GM19023 (cell line): Measurements from ENCODE around the gene DNAJC1.

Experiments
- ATAC-seq: cut with Tn5 transposase; IDR thresholded peaks from one replicate; pipeline ENCODE4 v1.9.1; 2021; ENCODE audit warnings: mild to moderate bottlenecking, moderate library complexity; ENCODE audit not compliant: unreplicated experiment

Gene DNAJC1

DNA sequence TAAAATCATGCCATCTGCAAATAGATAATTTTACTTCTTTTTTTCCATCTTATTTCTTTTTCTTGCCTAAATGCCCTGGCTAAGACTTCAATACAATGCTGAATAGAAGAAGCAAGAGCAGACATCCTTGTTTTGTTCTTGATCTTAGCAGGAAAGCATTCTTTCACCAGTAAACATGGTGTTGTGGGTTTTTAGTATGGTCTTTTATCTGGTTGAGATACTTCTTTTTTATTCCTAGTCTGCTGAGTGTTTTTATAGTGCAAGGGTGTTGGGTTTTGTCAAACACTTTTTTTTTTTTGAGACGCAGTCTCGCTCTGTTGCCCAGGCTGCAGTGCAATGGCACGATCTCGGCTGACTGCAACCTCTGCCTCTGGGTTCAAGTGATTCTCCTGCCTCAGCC lies 232.3 kb downstream of the DNAJC1 start:
- ATAC-seq, result no peak

DNA sequence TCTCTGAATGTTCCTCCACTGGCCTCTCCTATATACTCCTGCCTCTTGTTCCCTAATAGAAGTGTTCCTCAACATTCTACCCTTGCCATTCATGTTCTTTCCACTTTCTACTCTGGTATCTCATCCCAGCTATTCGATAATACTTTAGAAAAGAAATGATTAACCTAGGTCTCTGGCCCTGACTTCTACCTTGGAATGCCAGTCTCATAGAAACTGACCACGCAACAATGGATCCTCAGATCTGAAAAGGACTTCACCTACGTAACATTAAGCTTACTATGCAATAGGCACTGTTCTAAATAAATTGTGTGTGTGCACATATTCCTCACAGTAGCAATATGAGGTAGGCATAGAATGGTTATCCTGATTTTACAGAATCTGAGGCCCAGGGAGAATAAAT lies 234.5 kb downstream of the DNAJC1 start:
- no peak for ATAC-seq

DNA sequence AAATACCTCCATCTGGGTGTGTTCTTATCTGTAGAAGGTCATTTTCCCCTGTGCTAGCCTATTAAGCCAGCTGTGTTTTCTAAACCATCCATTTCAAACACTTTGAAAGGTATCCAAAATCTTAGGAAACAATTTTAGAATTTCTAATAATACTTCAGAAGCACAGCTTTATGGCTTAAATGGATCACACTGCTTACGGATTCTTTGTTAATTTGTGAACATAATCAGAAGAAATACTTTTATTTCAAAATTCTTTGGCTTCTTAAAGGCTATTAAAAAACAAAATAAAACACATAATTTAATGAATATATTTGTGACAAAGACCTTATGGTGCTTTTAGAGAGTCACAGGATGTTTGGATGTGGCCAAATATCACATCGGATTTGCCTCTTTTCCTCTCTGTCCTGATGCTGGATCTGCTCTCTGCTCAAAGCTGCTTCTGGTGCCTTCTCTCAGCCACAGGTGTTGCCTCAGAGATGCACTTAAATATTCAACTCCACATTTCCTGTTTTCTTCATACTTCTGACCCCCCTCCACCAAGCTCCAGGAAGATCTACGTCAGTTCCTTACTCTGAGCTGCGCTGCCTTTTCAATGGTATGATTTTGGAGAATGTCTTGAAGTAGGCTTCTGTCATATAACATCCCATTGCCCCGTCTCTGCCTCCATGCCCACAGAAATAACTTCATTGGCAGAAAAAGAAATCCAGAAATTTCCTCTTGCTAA lies 238.9 kb downstream of the DNAJC1 start:
- ATAC-seq, result no peak

DNA sequence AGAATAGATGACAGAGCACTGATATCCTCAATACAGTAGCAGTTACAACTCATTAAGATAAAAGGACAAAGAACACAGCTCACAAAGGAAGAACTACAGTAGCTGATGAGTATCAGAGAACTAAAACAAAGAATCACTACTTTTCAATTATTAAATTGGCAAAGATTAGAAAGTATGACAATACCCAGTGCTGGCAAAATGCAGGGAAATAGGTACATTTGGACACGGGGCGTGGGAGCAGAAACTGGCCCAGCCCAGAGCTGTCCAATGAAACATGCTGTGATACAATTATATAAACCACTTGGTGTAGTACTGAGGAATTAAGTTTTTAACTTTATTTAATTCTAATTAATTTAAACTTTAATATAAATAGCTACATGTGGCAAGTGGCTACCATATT lies 243.2 kb downstream of the DNAJC1 start:
- no peak for ATAC-seq

DNA sequence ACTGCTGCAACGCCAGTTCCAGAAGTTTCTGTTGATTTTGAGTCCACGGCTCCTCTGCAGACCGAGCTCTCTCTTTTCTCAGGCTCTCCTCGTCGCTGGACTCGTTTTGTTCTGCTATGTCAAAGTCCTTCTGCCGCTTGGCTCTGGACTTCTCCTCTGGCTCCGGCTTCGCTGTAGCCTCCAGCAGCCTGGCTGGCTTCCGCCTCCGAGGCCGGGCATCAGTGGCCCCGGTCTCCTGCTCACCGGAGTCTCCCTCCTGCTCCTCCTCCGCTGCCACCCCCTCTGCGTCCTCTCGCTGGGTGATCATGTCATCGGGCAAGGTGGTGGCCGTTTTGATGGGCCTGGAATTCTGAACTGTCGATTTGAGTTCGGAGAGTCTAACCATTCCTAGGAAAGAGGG lies 244.3 kb downstream of the DNAJC1 start:
- ATAC-seq, result no peak

DNA sequence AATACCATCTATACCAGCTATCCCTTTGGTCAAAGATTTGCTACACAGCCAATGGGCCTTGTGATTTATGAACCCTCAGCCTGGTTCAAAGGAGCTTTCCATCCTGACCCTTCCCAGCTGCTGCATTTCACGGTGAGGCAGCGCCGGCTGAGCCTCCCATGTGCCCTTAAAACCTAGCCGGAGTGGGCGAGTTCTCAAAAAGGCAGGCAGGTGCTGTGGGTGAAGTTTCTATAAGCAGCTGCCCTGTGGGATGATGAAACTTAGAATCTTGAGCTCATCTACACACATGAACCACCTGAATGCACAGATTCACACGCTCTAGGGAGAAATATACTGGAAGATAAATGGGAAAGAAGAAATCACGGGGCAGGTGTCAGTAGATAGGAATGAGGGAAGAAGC lies 244.8 kb downstream of the DNAJC1 start:
- ATAC-seq, result no peak

DNA sequence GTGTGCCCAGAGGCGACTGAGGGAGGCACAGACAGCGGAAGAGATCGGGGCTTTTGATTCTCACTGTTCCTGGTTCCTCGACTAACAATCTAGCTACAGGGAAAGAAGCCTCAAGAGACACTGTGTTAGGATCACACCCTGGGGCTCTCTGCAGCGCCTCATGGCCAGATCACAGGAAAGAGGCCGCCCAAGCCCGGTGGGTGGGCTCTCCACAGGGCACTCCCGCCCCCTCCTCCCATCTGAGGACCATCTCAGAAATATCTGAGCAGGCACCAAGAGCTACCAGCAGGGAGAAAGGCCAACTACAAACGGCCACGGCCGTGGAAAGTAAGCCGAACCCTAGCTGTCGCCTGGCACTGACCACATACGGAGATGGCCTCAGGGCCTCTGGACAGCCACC lies 245.3 kb downstream of the DNAJC1 start:
- ATAC-seq, result no peak

DNA sequence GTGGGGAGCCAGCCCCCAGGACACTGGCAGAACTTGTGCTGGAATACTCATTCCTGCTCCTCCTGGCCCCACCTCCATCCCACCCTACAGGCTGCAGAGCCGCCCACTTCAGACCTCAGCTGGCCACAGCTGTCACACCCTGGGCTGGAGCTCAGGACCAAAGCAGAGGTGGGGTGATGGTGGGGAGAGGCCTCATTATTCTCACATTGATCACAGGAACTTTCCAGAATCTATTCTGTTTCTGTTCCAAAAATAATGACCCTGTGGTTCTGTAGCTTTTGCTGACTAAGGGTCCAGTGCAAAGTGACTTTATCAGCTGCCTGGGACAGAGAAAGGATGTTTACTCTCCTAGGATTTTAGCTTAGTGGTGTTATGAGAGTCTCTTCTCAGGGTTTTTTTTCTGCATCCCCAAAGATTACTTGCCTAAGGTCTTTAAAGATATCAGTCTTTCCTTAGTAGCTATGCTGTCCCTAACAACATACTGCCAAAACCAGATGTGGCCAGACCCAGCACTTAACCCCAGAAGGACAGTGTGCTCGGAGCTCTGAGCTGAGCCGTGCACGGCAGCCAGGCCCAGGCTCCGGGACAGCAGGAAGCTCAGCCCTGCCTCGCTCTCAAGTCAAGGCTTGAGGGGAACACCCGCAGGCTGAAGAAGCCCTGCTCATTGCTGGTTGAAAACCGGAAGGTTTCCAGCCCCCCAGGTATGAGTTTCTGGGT lies 246.2 kb downstream of the DNAJC1 start:
- ATAC-seq, result no peak

DNA sequence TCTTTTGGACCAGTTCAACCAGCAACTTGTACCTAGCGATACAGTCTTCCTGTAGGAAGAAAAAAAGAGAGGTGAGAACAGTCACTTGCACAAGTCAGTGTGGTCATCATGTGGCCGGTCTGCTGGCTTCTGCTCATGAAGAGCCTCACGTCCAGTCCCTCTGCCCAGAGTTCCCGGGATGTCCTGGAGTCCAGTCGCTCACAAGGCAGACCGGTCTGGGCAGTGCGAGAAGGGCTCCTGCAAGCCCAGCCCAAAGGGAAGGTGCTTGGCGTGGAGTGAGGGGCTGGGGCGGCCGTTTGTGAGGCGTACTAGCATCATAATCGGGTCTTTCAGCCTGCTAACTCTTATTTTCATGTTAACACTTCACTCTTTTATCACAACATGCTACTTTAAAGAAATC lies 246.8 kb downstream of the DNAJC1 start:
- no peak for ATAC-seq

DNA sequence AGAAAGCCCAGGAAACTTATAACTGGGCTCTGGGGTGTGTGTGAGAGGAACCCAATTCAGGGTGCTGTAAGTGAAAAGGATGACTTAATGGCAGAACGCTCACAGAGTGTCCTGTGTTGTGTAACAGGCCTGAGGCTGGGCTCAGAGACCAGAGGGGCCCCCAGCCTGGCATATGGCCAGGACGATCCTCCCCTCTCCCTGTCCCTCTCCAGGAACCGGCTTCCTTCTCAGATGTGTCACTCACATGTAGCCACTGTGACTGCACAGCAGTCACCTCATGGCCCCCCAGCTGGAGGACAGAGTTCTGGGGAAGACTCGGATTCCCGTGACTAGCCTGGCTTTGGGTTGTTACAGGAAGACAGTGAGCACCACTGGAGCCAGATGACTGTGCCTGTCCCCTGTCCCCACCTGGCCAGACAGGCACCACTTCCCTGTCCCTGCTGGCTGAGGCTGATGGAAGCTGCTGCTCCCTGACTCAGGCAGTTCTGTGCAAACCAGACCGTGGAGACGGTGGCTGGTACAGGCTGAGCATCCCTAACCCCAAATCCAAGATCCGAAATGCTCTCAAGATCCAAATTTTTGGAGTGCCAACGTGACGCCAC lies 249.0 kb downstream of the DNAJC1 start:
- ATAC-seq, result no peak

DNA sequence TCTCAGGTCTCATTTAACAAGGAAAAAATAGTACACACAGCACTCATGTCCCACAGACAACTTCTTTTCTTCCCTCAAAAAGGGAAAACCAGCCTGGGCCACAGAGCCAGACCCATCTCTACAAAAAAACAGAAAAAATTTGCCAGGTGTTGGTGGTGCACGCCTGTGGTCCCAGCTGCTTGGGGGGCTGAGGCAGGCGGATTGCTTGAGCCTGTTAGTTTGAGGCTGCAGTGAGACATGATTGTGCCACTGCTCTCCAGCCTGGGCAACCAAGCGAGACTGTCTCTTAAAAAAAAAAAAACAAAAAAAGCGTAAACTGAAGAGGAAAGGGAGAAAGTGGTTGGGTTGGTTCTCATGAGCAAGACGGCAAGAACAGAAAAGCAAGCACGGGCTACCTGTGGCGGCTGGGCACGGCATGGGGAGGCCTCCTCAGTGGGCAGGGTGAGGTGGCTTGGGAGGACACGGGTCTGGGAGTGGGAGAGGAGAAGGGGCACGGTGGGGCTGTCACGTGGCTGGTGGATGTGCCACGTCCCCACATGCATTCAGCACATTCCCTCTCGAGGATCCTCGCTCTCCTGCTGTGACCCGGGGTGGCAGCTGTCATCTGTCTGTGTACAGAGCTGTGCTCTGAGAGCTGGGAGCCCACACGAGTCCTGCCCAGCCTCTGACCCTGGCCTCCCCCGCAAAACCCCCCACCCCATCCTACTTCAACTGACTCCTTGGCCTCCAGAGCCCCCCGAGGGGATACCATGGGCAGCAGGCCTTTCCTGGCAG lies 249.8 kb downstream of the DNAJC1 start:
- ATAC-seq, result no peak

DNA sequence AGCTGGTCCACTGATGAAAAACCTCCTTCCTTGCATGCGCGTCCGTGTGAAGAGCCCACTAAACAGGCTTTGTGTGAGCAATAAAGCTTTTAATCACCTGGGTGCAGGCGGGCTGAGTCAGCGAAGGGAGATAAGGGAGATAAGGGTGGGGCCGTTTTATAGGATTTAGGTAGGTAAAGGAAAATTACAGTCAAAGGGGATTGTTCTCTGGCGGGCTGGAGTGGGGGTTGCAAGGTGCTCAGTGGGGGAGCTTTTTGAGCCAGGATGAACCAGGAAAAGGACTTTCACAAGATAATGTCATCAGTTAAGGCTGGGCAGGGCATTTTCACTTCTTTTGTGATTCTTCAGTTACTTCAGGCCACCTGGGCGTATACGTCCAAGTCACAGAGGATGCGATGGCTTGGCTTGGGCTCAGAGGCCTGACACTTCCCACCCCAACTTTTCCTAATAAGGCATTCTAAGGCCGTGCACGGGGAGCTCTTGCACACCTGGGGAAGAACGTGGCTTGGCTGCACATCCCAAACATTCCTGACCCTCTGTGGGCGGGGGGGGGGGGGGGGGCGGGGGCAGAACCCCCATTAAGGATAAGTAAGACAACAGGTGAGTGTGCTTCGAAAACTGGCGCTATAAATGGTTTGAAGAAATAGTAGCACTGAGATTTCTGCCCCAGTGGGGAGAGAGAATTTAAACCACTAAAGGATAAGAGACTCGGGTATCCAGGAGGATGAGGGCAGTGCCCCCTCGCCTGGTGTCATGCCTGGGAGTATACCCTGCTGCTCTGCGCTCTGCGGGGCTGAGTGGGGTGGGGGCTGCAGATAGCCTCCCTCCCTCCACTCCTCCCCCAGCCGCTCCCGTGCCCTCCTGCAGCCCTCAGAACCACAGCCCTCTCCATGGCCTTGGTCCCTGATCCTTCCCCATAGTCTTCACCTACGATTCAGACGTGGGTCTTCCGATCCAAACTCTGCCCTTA lies 251.9 kb downstream of the DNAJC1 start:
- no peak for ATAC-seq

DNA sequence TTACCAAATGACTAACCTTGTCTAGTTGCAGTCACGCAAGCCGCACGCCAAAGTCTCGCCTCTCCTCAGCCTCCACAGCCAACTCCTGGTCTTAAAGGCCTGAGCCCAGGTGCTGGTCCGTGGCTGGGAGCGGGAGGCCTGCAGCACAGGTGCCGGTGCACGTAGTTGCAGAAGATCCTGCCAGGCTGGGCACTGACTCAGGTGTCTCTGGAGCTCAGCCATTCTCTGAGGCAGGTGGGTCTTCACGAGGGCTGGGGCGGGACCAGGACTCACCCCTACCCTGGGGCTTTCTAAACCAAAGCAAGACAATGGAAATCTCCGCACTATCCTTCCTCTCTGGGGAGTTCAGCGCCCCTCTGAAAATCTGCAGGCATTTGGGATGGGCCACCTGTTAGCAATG lies 253.1 kb downstream of the DNAJC1 start:
- no peak for ATAC-seq

DNA sequence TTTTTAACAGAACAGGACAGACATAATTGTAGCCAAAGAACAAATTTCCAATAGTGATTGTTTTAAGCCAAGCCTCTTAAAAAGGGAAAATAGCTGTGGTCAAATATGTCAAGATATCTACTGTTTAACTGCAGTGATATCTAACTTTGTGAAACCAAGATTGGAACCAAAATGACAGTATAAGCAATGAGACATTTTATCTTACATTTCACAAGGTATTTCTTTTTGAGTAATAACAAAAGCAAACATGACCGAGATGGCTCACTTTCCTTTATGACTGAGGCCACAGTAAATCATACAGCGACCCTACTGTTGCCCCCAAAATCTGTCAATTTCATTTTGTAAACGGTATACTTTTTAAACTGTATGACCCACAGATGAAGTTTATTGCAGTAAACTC lies 253.7 kb downstream of the DNAJC1 start:
- no peak for ATAC-seq

DNA sequence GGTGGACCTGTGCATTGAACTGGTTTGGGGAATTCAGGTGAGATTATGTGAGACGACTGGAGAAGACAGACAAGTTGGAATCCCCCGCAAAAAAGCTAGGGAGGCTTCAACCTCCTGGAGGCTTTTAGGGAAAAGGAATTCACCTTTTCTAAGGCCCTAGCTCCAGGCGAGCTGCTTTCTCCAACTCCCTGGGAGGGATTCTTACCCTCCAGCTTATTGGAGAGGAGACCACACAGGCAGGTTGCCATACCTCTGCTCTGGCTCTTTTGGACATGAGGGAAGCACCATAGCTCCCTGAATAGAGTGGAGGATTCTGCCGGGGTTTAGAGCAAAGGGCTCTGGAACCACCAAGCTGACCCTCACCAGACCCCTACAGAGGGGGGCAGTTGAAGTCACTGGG lies 255.7 kb downstream of the DNAJC1 start:
- ATAC-seq, result no peak

DNA sequence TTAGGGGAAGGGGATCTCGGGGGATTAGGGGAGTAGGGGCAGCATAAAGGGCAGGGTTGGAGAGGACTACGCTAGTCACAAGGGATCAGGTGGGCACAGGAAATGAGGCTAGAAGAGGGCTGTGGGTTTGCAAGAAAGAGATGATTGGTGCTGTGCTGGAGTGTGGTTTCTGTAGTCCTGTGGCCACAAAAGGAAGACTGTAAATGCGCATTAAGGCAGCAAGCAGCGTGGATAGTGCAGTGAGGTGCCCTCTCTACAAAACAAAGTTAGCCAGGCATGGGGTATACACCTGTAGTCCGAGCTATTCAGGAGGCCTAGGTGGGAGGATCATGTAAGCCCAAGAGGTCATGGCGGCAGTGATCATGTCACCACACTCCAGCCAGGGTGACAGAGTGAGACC lies 257.4 kb downstream of the DNAJC1 start:
- ATAC-seq, result no peak

DNA sequence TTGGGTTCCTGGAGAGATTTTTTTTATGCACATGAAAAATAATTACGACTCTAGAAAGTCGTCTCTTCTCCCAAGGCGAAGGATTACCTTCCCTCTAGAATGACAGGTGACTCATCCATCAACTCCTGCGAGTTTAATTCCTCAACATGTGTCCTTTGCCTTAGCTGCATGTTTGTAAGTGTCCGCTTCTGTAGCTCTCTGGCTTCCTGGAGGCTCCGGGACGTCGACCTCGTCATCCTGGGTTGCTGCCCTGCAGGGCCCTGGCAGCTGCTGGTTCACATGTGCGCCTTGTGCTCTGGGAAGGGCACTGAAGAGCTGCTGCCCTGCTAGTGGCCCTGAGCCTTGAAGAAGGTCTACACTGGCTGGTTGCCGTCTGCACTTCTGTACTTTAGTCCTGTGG lies 259.3 kb downstream of the DNAJC1 start:
- ATAC-seq, result no peak

DNA sequence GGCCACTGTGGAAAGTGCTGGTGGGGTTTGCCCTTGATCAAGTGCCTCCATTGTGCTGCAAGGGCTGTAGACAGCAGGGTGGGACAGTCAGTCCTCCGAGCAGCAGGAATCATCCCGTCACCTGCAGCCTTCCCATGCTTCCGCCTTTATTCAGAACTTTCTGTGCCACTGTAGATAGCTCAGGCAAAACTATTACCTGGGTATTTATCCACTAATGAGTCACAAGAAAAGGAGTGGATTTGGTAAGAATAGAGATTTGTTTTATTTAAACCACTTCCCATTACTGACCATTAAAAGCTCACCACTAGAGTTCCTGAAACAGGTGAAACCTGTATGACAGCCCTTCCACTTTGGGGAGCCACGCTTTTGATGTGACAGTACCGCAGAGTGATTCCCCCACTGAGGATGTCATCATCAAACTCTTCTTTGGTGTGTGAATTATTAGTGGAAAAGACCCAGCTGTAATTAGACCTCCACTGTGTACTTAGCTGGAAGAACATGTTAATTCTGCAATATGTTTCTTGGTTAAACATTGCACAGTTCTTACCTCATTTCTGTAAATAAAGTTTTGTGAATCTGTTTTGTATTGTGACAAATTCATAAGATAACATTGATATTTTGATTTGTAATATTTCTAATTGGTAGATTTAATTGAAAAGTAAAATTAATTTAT lies 260.7 kb downstream of the DNAJC1 start:
- no peak for ATAC-seq

DNA sequence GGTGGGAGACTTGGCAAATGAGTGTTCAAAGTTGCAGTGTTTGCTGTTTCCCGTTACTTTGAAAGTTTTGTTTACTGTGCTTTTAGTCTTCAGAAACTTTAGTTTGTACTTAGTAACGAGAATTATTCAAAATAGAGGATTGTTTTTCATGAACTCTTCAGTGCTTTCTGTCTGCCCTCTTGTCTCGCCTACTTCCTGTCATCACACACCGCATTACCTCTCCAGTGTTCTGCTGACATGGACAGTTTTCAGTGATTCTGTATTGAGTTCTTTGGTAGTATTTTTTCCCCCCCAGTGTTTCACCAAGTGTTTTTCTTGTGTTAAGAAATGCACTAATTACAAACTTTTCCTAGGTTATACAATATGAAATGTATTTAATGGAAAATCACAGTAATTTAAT lies 262.5 kb downstream of the DNAJC1 start:
- ATAC-seq, result no peak

DNA sequence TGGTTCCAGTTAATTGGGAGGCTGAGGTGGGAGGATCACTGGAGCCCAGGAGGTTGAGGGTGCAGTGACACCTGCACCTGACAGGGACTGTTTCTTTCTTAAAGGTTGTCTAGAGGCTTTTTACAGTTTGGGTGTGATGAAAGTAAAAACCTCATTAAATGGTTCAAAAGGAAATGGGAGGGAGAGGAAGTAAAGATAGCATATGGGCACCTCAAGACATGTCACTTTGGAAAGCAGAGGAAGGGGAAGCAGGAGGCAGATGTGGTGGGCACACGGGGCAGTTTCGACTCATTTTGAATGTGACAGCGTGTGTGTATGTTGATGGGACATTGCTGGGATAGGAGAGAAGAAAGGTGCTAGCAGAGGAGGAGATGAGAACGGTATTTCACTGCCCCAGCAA lies 266.4 kb downstream of the DNAJC1 start:
- no peak for ATAC-seq
